A673 (cell line): Measurements from ENCODE around the gene APLNR. TPM values are rescaled to one million over a fixed set of nuclear protein-coding genes. Genes with fewer than 3 reads are reported as not detected.

ENCODE experiments used
- BruUV-seq: library from RNA; stranded (reverse); fragments of 400-500 nt; replicated peaks from 2 replicates; lab custom pipeline; 2021; lab: Mats Ljungman, UMichigan
- CTCF ChIA-PET: fragments of 300-600 bp; sonication (Branson Sonifier 250); formaldehyde crosslinking; loops from one replicate; lab custom pipeline; 2022; ENCODE audit warnings: antibody characterized with exemption; lab: Charles Lee
- POLR2A ChIA-PET: fragments of 300-600 bp; sonication (Branson Sonifier 250); formaldehyde crosslinking; loops from one replicate; lab custom pipeline; 2022; ENCODE audit warnings: antibody characterized with exemption; ENCODE audit not compliant: low non-redundant PET; lab: Charles Lee
- DNase-seq: peaks from one replicate; pipeline ENCODE4 v3.0.0-alpha.2; 2015; ENCODE audit warnings: low spot score
- H3K27ac ChIP-seq: fragments of 200-600 bp; sonication (generic); 2 replicates; pipeline ENCODE4 v1.5.1; 2016; ENCODE audit warnings: mixed run types, low read depth, mild to moderate bottlenecking, mixed read lengths, antibody characterized with exemption, low read length; ENCODE audit not compliant: poor library complexity, severe bottlenecking
- H3K27me3 ChIP-seq: fragments of 200-600 bp; sonication (generic); replicated peaks from 2 replicates; pipeline ENCODE4 v1.6.1; 2017; ENCODE audit warnings: mixed run types, low read depth, mild to moderate bottlenecking, mixed read lengths, antibody characterized with exemption, low read length; ENCODE audit not compliant: insufficient read depth, poor library complexity
- H3K36me3 ChIP-seq: fragments of 200-600 bp; sonication (generic); 2 replicates; pipeline ENCODE4 v1.6.1; 2016; ENCODE audit warnings: mixed run types, mild to moderate bottlenecking, mixed read lengths, antibody characterized with exemption, low read length; ENCODE audit not compliant: insufficient read depth, poor library complexity, severe bottlenecking
- H3K4me1 ChIP-seq: fragments of 200-600 bp; sonication (generic); 2 replicates; pipeline ENCODE4 v1.6.1; 2017; ENCODE audit warnings: mixed run types, mild to moderate bottlenecking, mixed read lengths, antibody characterized with exemption, low read length; ENCODE audit not compliant: insufficient read depth, poor library complexity, severe bottlenecking
- H3K4me3 ChIP-seq: fragments of 200-600 bp; sonication (generic); 2 replicates; pipeline ENCODE4 v1.5.1; 2016; ENCODE audit warnings: low read depth, mixed run types, mild to moderate bottlenecking, mixed read lengths, low read length; ENCODE audit not compliant: poor library complexity, severe bottlenecking
- H3K9me3 ChIP-seq: fragments of 200-600 bp; sonication (generic); 2 replicates; pipeline ENCODE4 v1.6.1; 2016; ENCODE audit warnings: mixed run types, low read depth, mild to moderate bottlenecking, mixed read lengths, antibody characterized with exemption, low read length; ENCODE audit not compliant: poor library complexity, severe bottlenecking
- CTCF ChIP-seq: fragments of 300-800, 200-600 bp; sonication (generic); conservative IDR thresholded peaks from 2 replicates; pipeline ENCODE4 v1.5.1; 2017; ENCODE audit warnings: low read depth, mild to moderate bottlenecking, antibody characterized with exemption, low read length, moderate library complexity, mixed read lengths
- EZH2 ChIP-seq: fragments of 200-600 bp; sonication (generic); IDR thresholded peaks from 2 replicates; pipeline ENCODE4 v1.6.1; 2017; ENCODE audit warnings: borderline replicate concordance, low read depth, mild to moderate bottlenecking, mixed read lengths, antibody characterized with exemption, low read length; ENCODE audit not compliant: poor library complexity, severe bottlenecking
- intact Hi-C: fragments of 100-400 bp; cut with micrococcal nuclease; formaldehyde crosslinking; loops from one replicate; pipeline ENCODE4 v1.10.0; 2022; ENCODE audit not compliant: unreplicated experiment
- total RNA-seq: library from RNA; stranded (reverse); gene quantifications from 2 replicates; pipeline ENCODE4 v1.2.3, GENCODE V29; 2021

Gene APLNR
- total RNA-seq, 1 experiment from 2014 or later, result 0.67 TPM

GRCh38 chr11:57266157-57266556, 29.1 kb upstream of the APLNR start:
- H3K4me1 ChIP-seq, result peaks cover 4% of the 10 kb centered on the region
- no peaks in the 10 kb centered on the region for H3K27me3 ChIP-seq
- no peaks in the 10 kb centered on the region for H3K36me3 ChIP-seq
- peaks cover 7% of the 10 kb centered on the region for H3K9me3 ChIP-seq
- TF ChIP-seq EZH2, result no peak
- POLR2A ChIA-PET, result no interaction called here
- intact Hi-C loops, result no loop called here
- DNase-seq, result no peak
- H3K4me3 ChIP-seq, result no peak overlapping the region
- CTCF ChIA-PET, result no interaction called here
- no peak overlapping the region for H3K27ac ChIP-seq
- BruUV-seq, result no TSS peak

GRCh38 chr11:57263351-57263750, 26.3 kb upstream of the APLNR start:
- ChIA-PET POLR2A (no interaction called here), CTCF (no interaction called here)
- no TSS peak for BruUV-seq
- no peak for DNase-seq
- Histone ChIP-seq H3K27me3 (no peaks in the 10 kb centered on the region), H3K36me3 (no peaks in the 10 kb centered on the region), H3K9me3 (peaks cover 7% of the 10 kb centered on the region), H3K4me1 (no peaks in the 10 kb centered on the region), H3K4me3 (no peak overlapping the region), H3K27ac (no peak overlapping the region)
- intact Hi-C loops, result no loop called here
- TF ChIP-seq CTCF, result no peak
- TF ChIP-seq EZH2, result no peak

GRCh38 chr11:57262157-57262556, 25.1 kb upstream of the APLNR start:
- intact Hi-C loops, result no loop called here
- no TSS peak for BruUV-seq
- H3K27me3 ChIP-seq, result no peaks in the 10 kb centered on the region
- peaks cover 7% of the 10 kb centered on the region for H3K9me3 ChIP-seq
- no peak overlapping the region for H3K27ac ChIP-seq
- no peaks in the 10 kb centered on the region for H3K36me3 ChIP-seq
- TF ChIP-seq EZH2 (no peak), CTCF (no peak)
- CTCF ChIA-PET, result no interaction called here
- POLR2A ChIA-PET, result interaction anchor here (0.6 kb wide), 1 partner anchor 49 kb away, joined by 3 read pairs; no protein-coding TSS in a partner anchor
- no peak for DNase-seq
- no peak overlapping the region for H3K4me3 ChIP-seq
- no peaks in the 10 kb centered on the region for H3K4me1 ChIP-seq

- Histone ChIP-seq H3K9me3 (peaks cover 2% of the 10 kb centered on the region), H3K4me3 (no peak overlapping the region), H3K27me3 (no peaks in the 10 kb centered on the region), H3K27ac (no peak overlapping the region), H3K36me3 (no peaks in the 10 kb centered on the region), H3K4me1 (no peaks in the 10 kb centered on the region)
- no peak for DNase-seq
- ChIA-PET CTCF (no interaction called here), POLR2A (no interaction called here)
- TF ChIP-seq CTCF (no peak), EZH2 (no peak)
- BruUV-seq, result no TSS peak
- intact Hi-C loops, result no loop called here
Observed at GRCh38 chr11:57260937-57261783, 24.1 kb upstream of the APLNR start.
